Stimulated activated CD4-positive, alpha-beta T cell treated with anti-CD3 and anti-CD28 coated beads, Interleukin-15, amount 100 ng/mL, for 24 hours (primary cell): ENCODE data around the gene CRK.
"Not testable (repeated sequence)": the region's sequence is repeated elsewhere in the genome, so short reads cannot be mapped to it uniquely, and the experiment has no call there.

Experiments used
- DNase-seq: peaks from one replicate; pipeline ENCODE4 v3.0.0-alpha.2; 2020

The CRK gene

GRCh38 chr17:1379930-1380313, 76.1 kb downstream of the CRK start:
- DNase-seq: peak; percentile 35

DNA sequence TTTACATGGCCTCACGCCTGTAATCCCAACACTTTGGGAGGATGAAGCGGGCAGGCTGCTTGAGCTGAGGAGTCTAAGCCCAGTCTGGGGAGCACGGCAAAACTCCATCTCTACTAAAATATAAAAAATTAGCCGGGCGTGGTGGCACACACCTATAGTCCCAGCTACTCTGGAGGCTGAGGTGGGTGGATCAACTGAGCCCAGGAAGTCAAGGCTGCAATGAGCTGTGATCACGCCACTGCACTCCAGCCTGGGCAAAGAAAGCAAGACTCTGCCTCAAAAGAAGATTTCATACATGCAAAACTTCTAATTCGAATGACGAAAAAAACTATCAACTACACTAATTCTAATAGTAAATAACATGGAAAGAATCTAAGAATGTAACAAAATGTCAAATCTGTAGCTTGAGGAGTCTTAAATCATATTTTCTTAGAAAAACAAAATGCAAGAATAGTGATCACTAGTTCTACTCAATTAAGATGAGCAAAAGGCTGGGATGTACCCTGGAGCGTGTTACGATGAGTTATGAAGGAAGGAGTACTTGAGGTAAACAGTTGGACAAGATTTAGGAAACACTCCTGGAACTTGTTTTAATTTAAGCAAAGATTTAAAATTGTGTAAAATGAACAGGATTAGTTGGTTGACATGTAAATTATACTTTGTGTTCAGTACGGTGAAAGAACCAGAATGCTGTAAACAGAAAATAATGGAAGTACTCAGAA, 76.7 kb downstream of the CRK start:
- no peak for DNase-seq

- not testable (repeated sequence) for DNase-seq
These were observed 77.6 kb downstream of the CRK start for GRCh38 chr17:1378476-1378860.

GRCh38 chr17:1377334-1377733, 78.7 kb downstream of the CRK start:
- DNase-seq: no peak

- no peak for DNase-seq
These were observed 80.0 kb downstream of the CRK start for GRCh38 chr17:1376061-1376460.

DNA sequence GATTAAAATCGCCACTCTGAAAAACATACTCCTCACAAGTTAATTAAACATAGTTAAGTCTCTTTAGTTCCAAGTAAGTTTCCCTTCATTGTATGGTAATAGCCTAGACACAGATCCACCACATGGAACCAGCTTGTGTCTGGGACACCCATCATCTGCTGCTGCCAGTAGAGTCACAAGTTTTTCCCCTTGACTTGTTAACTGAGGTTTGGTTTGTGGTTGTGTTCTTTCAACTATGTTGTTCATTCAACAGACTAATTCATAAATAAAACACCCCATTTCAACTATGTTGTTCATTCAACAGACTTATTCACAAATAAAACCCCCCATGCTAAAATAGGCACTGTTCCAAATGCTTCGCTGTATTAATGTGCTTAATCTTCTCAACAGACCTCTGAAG, 80.4 kb downstream of the CRK start:
- DNase-seq: no peak

GRCh38 chr17:1374431-1375177, 81.4 kb downstream of the CRK start:
- DNase-seq: no peak

GRCh38 chr17:1373707-1374237, 82.3 kb downstream of the CRK start:
- no peak for DNase-seq

- DNase-seq: no peak
These were observed 83.4 kb downstream of the CRK start for GRCh38 chr17:1372618-1373017.

DNA sequence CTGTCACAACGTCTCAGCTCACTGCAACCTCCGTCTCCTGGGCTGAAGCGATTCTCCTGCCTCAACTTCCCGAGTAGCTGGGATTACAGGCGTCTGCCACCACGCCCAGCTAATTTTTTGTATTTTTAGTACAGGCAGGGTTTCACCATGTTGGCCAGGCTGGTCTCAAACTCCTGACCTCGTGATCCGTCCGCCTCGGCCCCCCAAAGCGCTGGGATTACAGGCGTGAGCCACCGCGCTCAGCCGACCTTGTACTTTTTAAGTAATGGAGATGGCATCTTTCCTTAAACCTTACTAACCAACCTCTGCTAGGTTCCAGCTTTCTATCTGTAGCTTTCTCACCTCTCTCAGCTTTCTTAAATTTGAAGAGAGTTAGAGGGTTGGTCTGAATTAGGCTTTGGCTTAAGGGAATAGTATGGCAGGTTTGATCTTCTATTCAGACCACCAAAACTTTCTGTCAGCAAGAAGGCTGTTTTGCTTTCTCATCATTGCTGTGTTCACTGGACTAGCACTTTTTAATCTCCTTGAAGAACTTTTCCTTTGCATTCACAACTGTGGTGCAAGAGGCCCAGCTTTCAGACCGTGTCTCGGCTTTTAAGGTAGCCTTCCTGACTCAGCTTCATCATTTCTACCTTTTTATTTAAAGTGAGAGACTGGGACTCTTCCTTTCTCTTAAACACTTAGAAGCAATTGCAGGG, 84.0 kb downstream of the CRK start:
- DNase-seq: no peak
